Lower lobe of right lung (tissue), 2 donors: ENCODE data around the gene PRPF8. TPM values are rescaled to one million over a fixed set of nuclear protein-coding genes. Genes with fewer than 3 reads are reported as not detected.
"Not testable (repeated sequence)": the region's sequence is repeated elsewhere in the genome, so short reads cannot be mapped to it uniquely, and the experiment has no call there.

Source experiments
- ATAC-seq, 2 donors: fragments of 200-7000 bp; cut with Tn5 transposase; one replicate each; pipeline ENCODE4 v1.9.1; 2020 to 2022; ENCODE audit warnings: mild to moderate bottlenecking in 2 of 2, moderate library complexity in 2 of 2
- DNase-seq: peaks from one replicate; pipeline ENCODE4 v3.0.0-alpha.2; 2020
- H3K27ac ChIP-seq: fragments of 200-600 bp; one replicate; pipeline ENCODE4 v1.8.0; 2022
- H3K27me3 ChIP-seq: fragments of 200-600 bp; one replicate; pipeline ENCODE4 v1.8.0; 2022; ENCODE audit warnings: low read depth
- H3K36me3 ChIP-seq: fragments of 200-600 bp; one replicate; pipeline ENCODE4 v1.8.0; 2022; ENCODE audit warnings: mild to moderate bottlenecking
- H3K4me1 ChIP-seq: fragments of 200-600 bp; one replicate; pipeline ENCODE4 v1.8.0; 2022
- H3K4me3 ChIP-seq: fragments of 200-600 bp; one replicate; pipeline ENCODE4 v1.8.0; 2022; ENCODE audit warnings: mild to moderate bottlenecking
- H3K9me3 ChIP-seq: fragments of 200-600 bp; one replicate; pipeline ENCODE4 v1.8.0; 2022
- intact Hi-C: fragments of 100-400 bp; cut with DNase I; formaldehyde crosslinking; loops from one replicate; pipeline ENCODE4 v1.11.0; 2022
- total RNA-seq: library from RNA; stranded (reverse); fragmentation: NEBNext Ultra II Directional; extraction: Animal tissue kit (Norgen Biotek cat#: 25700); gene quantifications from one replicate; pipeline ENCODE4 v1.2.1, GENCODE V29; 2021
- TF ChIP-seq, protein P1 (sequence below): fragments of 200-600 bp; IDR thresholded peaks from one replicate; pipeline ENCODE4 v1.8.0; 2022; ENCODE audit warnings: antibody characterized with exemption, mild to moderate bottlenecking
- donor health status: DM: no; HTN: yes; CAD: no; lungs with severe emphysema.

The PRPF8 gene
- total RNA-seq, 1 donor from 2014 or later: 280 TPM

DNA sequence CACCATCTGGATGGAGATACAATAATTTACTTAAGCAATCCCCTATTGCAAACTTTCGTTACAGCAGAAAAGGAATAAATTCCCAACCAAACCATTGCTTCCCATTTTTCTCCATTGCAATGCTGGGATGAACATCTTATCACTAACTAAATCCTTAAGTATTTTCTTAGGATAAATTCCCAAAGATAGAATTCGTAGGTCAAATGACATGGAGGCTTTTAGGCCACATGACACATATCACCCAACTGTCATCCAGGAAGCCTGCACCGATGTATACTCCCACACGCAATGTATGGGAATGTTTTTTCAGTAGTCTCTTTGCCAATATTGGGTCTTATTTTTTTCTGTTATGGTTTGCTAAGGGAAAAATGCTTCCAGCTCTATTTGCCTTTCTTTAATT, 27.1 kb upstream of the PRPF8 start:
- TF ChIP-seq, protein P1, sequence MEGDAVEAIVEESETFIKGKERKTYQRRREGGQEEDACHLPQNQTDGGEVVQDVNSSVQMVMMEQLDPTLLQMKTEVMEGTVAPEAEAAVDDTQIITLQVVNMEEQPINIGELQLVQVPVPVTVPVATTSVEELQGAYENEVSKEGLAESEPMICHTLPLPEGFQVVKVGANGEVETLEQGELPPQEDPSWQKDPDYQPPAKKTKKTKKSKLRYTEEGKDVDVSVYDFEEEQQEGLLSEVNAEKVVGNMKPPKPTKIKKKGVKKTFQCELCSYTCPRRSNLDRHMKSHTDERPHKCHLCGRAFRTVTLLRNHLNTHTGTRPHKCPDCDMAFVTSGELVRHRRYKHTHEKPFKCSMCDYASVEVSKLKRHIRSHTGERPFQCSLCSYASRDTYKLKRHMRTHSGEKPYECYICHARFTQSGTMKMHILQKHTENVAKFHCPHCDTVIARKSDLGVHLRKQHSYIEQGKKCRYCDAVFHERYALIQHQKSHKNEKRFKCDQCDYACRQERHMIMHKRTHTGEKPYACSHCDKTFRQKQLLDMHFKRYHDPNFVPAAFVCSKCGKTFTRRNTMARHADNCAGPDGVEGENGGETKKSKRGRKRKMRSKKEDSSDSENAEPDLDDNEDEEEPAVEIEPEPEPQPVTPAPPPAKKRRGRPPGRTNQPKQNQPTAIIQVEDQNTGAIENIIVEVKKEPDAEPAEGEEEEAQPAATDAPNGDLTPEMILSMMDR: no peak
- no peaks in the 10 kb centered on the region for H3K9me3 ChIP-seq
- DNase-seq: no peak
- peaks cover 32% of the 10 kb centered on the region for H3K36me3 ChIP-seq
- H3K4me1 ChIP-seq: peaks cover 62% of the 10 kb centered on the region
- intact Hi-C loops: no loop called here
- no peaks in the 10 kb centered on the region for H3K27me3 ChIP-seq
- no peak overlapping the region for H3K4me3 ChIP-seq
- H3K27ac ChIP-seq: peak overlapping the region; percentile 10
- no peak for ATAC-seq

DNA sequence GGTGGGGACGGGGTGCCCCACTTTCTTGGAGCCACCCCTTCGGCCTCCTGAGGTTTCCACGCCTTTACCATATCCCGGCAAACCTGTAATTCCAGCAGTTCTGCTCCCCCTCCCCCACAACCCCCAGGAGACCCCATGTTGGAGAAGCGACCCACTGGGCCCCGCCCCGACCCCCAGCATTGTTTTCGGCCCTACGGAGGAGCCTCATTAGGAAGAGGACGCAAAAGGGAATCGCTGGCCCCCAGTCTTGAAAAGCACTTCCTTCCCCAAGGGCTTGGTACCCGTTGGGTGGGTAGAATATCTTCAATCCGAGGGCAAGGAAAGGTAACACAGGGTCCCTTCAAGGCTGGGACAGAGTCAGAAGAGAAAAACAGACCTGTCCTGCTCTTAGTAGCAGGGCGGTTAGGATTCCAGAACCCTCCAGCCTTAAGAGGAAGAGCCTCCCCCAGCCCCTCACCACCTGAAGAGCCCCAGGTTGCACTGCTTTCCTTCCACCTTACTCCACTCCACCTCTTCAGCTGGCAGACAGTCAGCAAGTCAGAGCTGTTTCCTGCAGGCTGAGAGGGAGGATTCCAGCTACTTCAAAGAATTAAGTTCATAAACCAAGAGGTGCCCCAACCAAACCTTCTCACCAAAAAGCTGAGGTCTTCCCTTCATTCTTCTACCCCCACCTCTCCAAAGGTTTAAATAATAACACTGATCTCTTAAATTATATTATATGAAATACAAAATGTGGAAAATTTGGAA, 26.3 kb upstream of the PRPF8 start:
- TF ChIP-seq, protein P1: no peak
- peaks cover 32% of the 10 kb centered on the region for H3K36me3 ChIP-seq
- intact Hi-C loops: no loop called here
- H3K4me3 ChIP-seq: peak overlapping the region; percentile 81
- H3K27me3 ChIP-seq: no peaks in the 10 kb centered on the region
- H3K9me3 ChIP-seq: no peaks in the 10 kb centered on the region
- H3K27ac ChIP-seq: peak overlapping the region; percentile 87
- H3K4me1 ChIP-seq: peaks cover 62% of the 10 kb centered on the region
- DNase-seq: no peak
- no peak for ATAC-seq

DNA sequence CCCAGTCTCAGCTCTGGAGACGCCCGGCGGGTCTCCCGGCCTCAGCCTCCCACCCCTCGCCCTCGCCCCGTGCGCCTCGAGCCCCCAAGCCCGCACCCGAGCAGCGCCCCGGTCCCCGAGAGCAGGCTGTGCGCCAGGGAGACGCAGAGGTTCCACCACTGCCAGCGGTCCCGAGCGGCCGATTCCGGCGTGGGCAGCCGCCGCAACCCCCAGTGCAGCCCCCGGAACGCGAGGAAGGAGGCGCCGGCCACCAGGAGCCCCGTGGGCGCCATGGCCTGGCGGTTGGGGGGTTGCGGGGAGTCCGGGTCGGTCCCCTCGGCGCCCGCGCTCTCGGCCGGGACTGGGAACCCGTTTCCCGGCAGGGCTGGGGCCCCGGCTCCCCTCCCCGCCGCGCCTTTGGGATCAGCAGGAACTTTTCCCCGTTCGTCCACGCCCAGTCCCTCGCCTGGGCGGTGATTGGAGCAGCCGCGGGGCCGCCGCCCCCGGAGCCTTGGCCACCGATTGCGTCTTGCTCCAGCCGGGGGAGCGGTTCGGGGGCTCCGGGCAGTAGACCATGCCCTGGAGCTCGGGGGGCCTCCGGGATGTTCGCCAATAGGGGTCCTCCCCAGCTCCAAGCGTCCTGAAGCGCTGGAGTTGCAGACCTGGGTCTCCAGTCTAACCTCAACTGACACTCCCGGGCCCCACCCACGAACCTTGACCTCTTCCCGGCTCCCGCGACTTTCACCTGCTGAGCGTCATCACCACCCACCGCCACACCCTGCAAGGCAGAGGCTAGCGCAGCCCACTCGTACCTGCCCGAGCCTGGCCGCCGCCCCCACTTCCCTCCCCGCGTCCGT, 25.5 kb upstream of the PRPF8 start, which contains the start of gene TLCD2:
TSS of gene TLCD2 (minus strand) at position 407 of the 836 bp plus-strand sequence. CDS start at position 272, 135 bp downstream.
- ATAC-seq (peak; percentile 77), DNase-seq (peak; percentile 84)
- H3K27me3 ChIP-seq: no peaks in the 10 kb centered on the region
- H3K9me3 ChIP-seq: no peaks in the 10 kb centered on the region
- H3K27ac ChIP-seq: peak within 1 kb of the TSS; percentile 87
- peak within 1 kb of the TSS; percentile 81 for H3K4me3 ChIP-seq
- intact Hi-C loops: no loop called here
- TF ChIP-seq, protein P1: no peak
- peaks cover 60% of the 10 kb centered on the region for H3K4me1 ChIP-seq
- peaks cover 32% of the 10 kb centered on the region for H3K36me3 ChIP-seq

DNA sequence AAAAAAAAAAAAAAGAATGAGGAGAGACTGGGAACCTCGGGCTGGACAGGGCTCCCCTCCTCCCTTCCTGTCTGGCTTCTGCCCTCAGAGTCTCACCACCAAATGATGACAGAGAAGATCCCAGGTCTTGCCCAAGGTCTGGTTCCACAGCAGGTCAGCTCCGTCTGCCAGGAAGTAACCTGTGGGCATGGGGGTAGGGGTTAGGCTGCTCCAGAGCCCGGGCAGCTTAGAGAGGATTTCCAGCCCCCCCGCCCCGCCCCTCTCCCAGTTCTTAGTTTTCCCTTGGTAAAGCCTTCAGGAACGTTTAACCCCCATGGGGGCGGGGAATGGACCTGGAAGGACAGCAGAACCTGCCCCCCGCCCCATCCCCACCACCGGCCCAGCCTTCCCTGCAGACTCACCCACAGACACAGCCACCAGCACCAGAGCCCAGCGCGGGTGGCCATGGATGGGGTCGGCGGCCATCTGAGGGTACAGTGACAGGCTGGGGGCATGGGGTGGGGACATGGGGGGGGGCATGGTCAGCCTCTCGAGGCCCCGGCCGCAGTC, 24.8 kb upstream of the PRPF8 start:
- no peaks in the 10 kb centered on the region for H3K27me3 ChIP-seq
- H3K4me3 ChIP-seq: peak overlapping the region; percentile 81
- H3K36me3 ChIP-seq: peaks cover 32% of the 10 kb centered on the region
- TF ChIP-seq, protein P1: no peak
- H3K9me3 ChIP-seq: no peaks in the 10 kb centered on the region
- DNase-seq: no peak
- H3K4me1 ChIP-seq: peaks cover 53% of the 10 kb centered on the region
- intact Hi-C loops: no loop called here
- ATAC-seq: peak; percentile 13 to 41
- peak overlapping the region; percentile 87 for H3K27ac ChIP-seq

DNA sequence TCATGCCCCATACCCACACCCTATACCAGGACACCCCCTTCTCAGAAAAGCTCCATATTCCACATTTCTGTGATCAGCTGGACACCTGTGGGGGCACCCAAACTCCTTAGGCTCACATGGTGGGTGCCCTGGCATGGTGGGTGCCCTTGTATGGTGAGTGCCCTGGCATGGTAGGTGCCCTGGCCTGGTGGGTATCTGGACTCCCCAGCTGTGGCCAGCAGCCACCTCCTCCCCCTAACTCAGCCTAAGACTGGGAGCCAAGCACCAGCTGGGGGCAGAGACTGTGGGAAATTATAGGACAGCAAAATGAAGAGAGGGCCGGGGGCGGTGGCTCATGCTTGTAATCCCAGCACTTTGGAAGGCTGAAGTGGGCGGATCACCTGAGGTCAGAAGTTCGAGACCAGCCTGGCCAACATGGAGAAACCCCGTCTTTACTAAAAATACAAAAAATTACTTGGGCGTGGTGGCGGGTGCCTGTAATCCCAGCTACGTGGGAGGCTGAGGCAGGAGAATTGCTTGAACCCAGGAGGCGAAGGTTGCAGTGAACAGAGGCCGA, 24.2 kb upstream of the PRPF8 start:
- intact Hi-C loops, H3K27me3 ChIP-seq, DNase-seq, H3K27ac ChIP-seq, ATAC-seq, H3K9me3 ChIP-seq: not testable (repeated sequence)
- Histone ChIP-seq H3K36me3 (peaks cover 29% of the 10 kb centered on the region), H3K4me3 (peak overlapping the region; percentile 81), H3K4me1 (peaks cover 47% of the 10 kb centered on the region)
